B cell (primary cell): Measurements from ENCODE around the gene THRAP3.
"Not testable (repeated sequence)": the region's sequence is repeated elsewhere in the genome, so short reads cannot be mapped to it uniquely, and the experiment has no call there.

Experiments used
- CTCF ChIP-seq: fragments of 200-600 bp; IDR thresholded peaks from one replicate; pipeline ENCODE4 v1.8.0; 2022; ENCODE audit warnings: antibody characterized with exemption, mild to moderate bottlenecking
- EZH2 ChIP-seq: IDR thresholded peaks from 2 replicates; pipeline ENCODE4 v1.6.1; 2012; ENCODE audit warnings: borderline replicate concordance, low read depth, mild to moderate bottlenecking, moderate library complexity, low read length; ENCODE audit not compliant: insufficient read depth, poor library complexity, severe bottlenecking

DNA sequence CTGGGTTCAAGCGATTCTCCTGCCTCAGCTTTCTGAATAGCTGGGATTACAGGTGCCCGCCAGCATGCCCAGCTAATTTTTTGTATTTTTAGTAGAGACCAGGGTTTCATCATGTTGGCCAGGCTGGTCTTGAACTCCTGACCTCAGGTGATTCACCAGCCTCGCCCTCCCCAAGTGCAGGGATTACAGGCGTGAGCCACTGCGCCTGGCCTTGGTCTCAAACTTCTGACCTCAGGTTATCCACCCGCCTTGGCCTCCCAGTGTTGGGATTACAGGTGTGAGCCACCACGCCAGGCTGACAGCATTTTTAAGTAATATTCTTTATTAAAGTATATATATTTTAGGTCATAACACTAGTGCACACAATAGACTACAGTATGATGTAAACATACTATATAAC lies 2.3 kb upstream of the THRAP3 start:
- TF ChIP-seq CTCF, EZH2: not testable (repeated sequence)
